Motor neuron (in vitro differentiated cells): ENCODE measurements around the gene ZNF236. TPM values are rescaled to one million over a fixed set of nuclear protein-coding genes. Genes with fewer than 3 reads are reported as not detected.
"Not testable (repeated sequence)": the region's sequence is repeated elsewhere in the genome, so short reads cannot be mapped to it uniquely, and the experiment has no call there.

Experiments used
- ATAC-seq, 8 experiments: fragments of 200-7000 bp; cut with Tn5 transposase; replicated peaks in 6 of 8; 2 replicates each; pipeline ENCODE4 v1.8.0; 2021; ENCODE audit warnings: mild to moderate bottlenecking in 8 of 8, moderate library complexity in 8 of 8
- H3K27ac ChIP-seq, 2 donors: fragments of 250-450 bp; sonication (Bioruptor Pico); 2 replicates each; pipeline ENCODE4 v1.9.0; 2021; ENCODE audit warnings: antibody characterized with exemption in 2 of 2, mild to moderate bottlenecking in 2 of 2, moderate library complexity in 1 of 2
- H3K4me1 ChIP-seq, 2 donors: fragments of 250-450 bp; sonication (Bioruptor Pico); replicated peaks in 1 of 2; 2 replicates each; pipeline ENCODE4 v1.6.1; 2021; ENCODE audit warnings: antibody characterized with exemption in 2 of 2, mild to moderate bottlenecking in 2 of 2, moderate library complexity in 1 of 2
- H3K4me3 ChIP-seq, 5 donors: fragments of 250-450 bp; sonication (Bioruptor Pico); 2 replicates each; pipeline ENCODE4 v1.9.0; 2021; ENCODE audit warnings: antibody characterized with exemption in 5 of 5, mild to moderate bottlenecking in 5 of 5, moderate library complexity in 4 of 5
- WGBS, 10 experiments: fragments of 450-650 bp; shearing (Covaris generic); methylation state at CpG; one replicate each; pipeline ENCODE4 v1.0.0; 2022; 5-methylcytosine and 5-hydroxymethylcytosine counted together
- in situ Hi-C, 9 experiments: fragments of 400-800 bp; cut with MboI; loops; one replicate each; pipeline ENCODE4 v1.15.0; 2021; ENCODE audit warnings: low sequenced_read_pairs in 9 of 9, low pct_unique_long_range_greater_than_20kb in 2 of 9; ENCODE audit not compliant: unreplicated experiment in 9 of 9
- total RNA-seq, 8 experiments: library from RNA; unstranded; fragments of 300-600 nt; gene quantifications; 2 replicates each; pipeline versions ENCODE4 v1.2.3 to v1.2.4, GENCODE V29; 2022

Gene ZNF236
- total RNA-seq, 8 experiments from 2014 or later = 4.2 to 18.7 (median 11.0) TPM

GRCh38 chr18:76805221-76805620 lies 17.1 kb upstream of the ZNF236 start:
- Histone ChIP-seq H3K4me1 (no peaks in the 10 kb centered on the region), H3K27ac (no peak overlapping the region), H3K4me3 (no peak overlapping the region)
- 18 to 83% (median 67%) methylated on average over 1 to 6 of the region's 7 CpGs; no CpG with 5 or more reads in 1 of the 10 experiments for WGBS, 10 experiments
- peak in 1 of 8 experiments; percentile 8 for ATAC-seq
- in situ Hi-C loops = no loop called here

GRCh38 chr18:76806301-76806700 lies 16.1 kb upstream of the ZNF236 start:
- ATAC-seq = no peak
- in situ Hi-C loops = no loop called here
- Histone ChIP-seq H3K4me3 (no peak overlapping the region), H3K27ac (no peak overlapping the region), H3K4me1 (no peaks in the 10 kb centered on the region)
- 40 to 100% (median 90%) methylated on average over 1 to 2 of the region's 7 CpGs; no CpG with 5 or more reads in 5 of the 10 experiments for WGBS, 10 experiments

GRCh38 chr18:76808561-76808960 lies 13.8 kb upstream of the ZNF236 start:
- in situ Hi-C loops = no loop called here
- no peak for ATAC-seq
- 60 to 100% (median 92%) methylated on average over 1 to 8 of the region's 10 CpGs; no CpG with 5 or more reads in 1 of the 10 experiments for WGBS, 10 experiments
- Histone ChIP-seq H3K4me3 (no peak overlapping the region), H3K4me1 (no peaks in the 10 kb centered on the region), H3K27ac (no peak overlapping the region)

- H3K27ac ChIP-seq, H3K4me3 ChIP-seq, in situ Hi-C loops, ATAC-seq, H3K4me1 ChIP-seq: not testable (repeated sequence)
- 80 to 100% (median 89%) methylated on average over 1 to 4 of the region's 7 CpGs; no CpG with 5 or more reads in 6 of the 10 experiments for WGBS, 10 experiments
Observed at GRCh38 chr18:76811530-76811929, 10.8 kb upstream of the ZNF236 start.

- in situ Hi-C loops = no loop called here
- WGBS, 10 experiments = 56 to 94% (median 80%) methylated on average over 3 to 11 of the region's 11 CpGs
Observed at GRCh38 chr18:76814256-76814655, 8.1 kb upstream of the ZNF236 start.

GRCh38 chr18:76816127-76816526 lies 6.2 kb upstream of the ZNF236 start:
- in situ Hi-C loops = no loop called here
- WGBS, 10 experiments = 79 to 100% (median 93%) methylated on average over 1 to 7 of the region's 8 CpGs; no CpG with 5 or more reads in 5 of the 10 experiments
- Histone ChIP-seq H3K4me3 (no peak overlapping the region), H3K4me1 (peaks cover 0 to 7% of the 10 kb centered on the region in 2 donors), H3K27ac (no peak overlapping the region)
- no peak for ATAC-seq

More at GRCh38 chr18:76814256-76814655, 8.1 kb upstream of the ZNF236 start:
- ATAC-seq = no peak
- H3K4me3 ChIP-seq = no peak overlapping the region
- no peaks in the 10 kb centered on the region for H3K4me1 ChIP-seq
- H3K27ac ChIP-seq = no peak overlapping the region

GRCh38 chr18:76817888-76818611 lies 4.3 kb upstream of the ZNF236 start:
- in situ Hi-C loops = no loop called here

GRCh38 chr18:76819411-76820136 lies 2.8 kb upstream of the ZNF236 start:
- no peak overlapping the region for H3K4me3 ChIP-seq
- in situ Hi-C loops = no loop called here
- ATAC-seq = no peak
- H3K4me1 ChIP-seq = peaks cover 10 to 14% of the 10 kb centered on the region in 2 donors
- H3K27ac ChIP-seq = no peak overlapping the region
- 93 to 100% (median 98%) methylated on average over 1 to 10 of the region's 11 CpGs; no CpG with 5 or more reads in 1 of the 10 experiments for WGBS, 10 experiments

More at GRCh38 chr18:76817888-76818611, 4.3 kb upstream of the ZNF236 start:
- peaks cover 0 to 7% of the 10 kb centered on the region in 2 donors for H3K4me1 ChIP-seq
- H3K4me3 ChIP-seq = no peak overlapping the region
- WGBS, 10 experiments = 93 to 100% (median 97%) methylated on average over 5 to 14 of the region's 17 CpGs
- H3K27ac ChIP-seq = no peak overlapping the region
- no peak for ATAC-seq

GRCh38 chr18:76821356-76821874 lies 942 bp upstream of the ZNF236 start:
- in situ Hi-C loops = no loop called here
- ATAC-seq = no peak
- 0 to 3% (median 0%) methylated on average over 1 to 6 of the region's 12 CpGs; no CpG with 5 or more reads in 1 of the 10 experiments for WGBS, 10 experiments
- peaks cover 15 to 19% of the 10 kb centered on the region in 2 donors for H3K4me1 ChIP-seq
- H3K4me3 ChIP-seq = peak overlapping the region; percentile 94 to 100 (median 98)
- peak overlapping the region; percentile 99 for H3K27ac ChIP-seq

GRCh38 chr18:76821875-76822505 lies 367 bp upstream of the ZNF236 start:
- peak; percentile 50 to 68 (median 58) for ATAC-seq
- H3K4me3 ChIP-seq = peak overlapping the region; percentile 94 to 100 (median 98)
- peaks cover 15 to 19% of the 10 kb centered on the region in 2 donors for H3K4me1 ChIP-seq
- in situ Hi-C loops = no loop called here
- H3K27ac ChIP-seq = peak overlapping the region; percentile 99
- 0% methylated on average over 1 to 5 of the region's 88 CpGs; no CpG with 5 or more reads in 8 of the 10 experiments for WGBS, 10 experiments

- Histone ChIP-seq H3K4me1 (peaks cover 15 to 19% of the 10 kb centered on the region in 2 donors), H3K4me3 (peak overlapping the region; percentile 94 to 100 (median 98)), H3K27ac (peak overlapping the region; percentile 99)
- WGBS, 10 experiments = 0 to 21% (median 5%) methylated on average over 1 to 16 of the region's 26 CpGs; no CpG with 5 or more reads in 3 of the 10 experiments
- no peak for ATAC-seq
- in situ Hi-C loops = no loop called here
Observed at GRCh38 chr18:76823161-76823538, 793 bp downstream of the ZNF236 start.

- peak in 5 of 8 experiments; percentile 3 to 26 (median 24) for ATAC-seq
- Histone ChIP-seq H3K4me1 (peaks cover 15 to 19% of the 10 kb centered on the region in 2 donors), H3K27ac (peak overlapping the region in 1 of 2 donors; percentile 99), H3K4me3 (peak overlapping the region; percentile 94 to 100 (median 98))
- in situ Hi-C loops = no loop called here
- 8 to 40% (median 18%) methylated on average over 2 to 15 of the region's 28 CpGs; no CpG with 5 or more reads in 4 of the 10 experiments for WGBS, 10 experiments
Observed at GRCh38 chr18:76823587-76824011, 1.2 kb downstream of the ZNF236 start.
